C1 segment of cervical spinal cord (tissue), 14 donors: Measurements from ENCODE around the gene CHPF2.

Source experiments
- DNase-seq, 14 donors: peaks; one replicate each; lab custom pipeline; 2025; lab: John Stamatoyannopoulos, UW

Gene CHPF2

GRCh38 chr7:151260471-151260870 lies 28.2 kb downstream of the CHPF2 start:
- DNase-seq = no peak

- DNase-seq = no peak
These were observed 28.6 kb downstream of the CHPF2 start for GRCh38 chr7:151260883-151261282.

GRCh38 chr7:151261529-151261928 lies 29.2 kb downstream of the CHPF2 start:
- DNase-seq = no peak

- DNase-seq = no peak
These were observed 32.3 kb downstream of the CHPF2 start for GRCh38 chr7:151264615-151265014.

GRCh38 chr7:151265351-151265931 lies 33.2 kb downstream of the CHPF2 start:
- DNase-seq = no peak

GRCh38 chr7:151269511-151269910 lies 37.2 kb downstream of the CHPF2 start:
- DNase-seq = no peak

GRCh38 chr7:151271699-151272355 lies 39.5 kb downstream of the CHPF2 start:
- DNase-seq = peak in 2 of 14 donors; percentile 8 to 29

GRCh38 chr7:151272405-151272804 lies 40.1 kb downstream of the CHPF2 start:
- DNase-seq = peak in 1 of 14 donors; percentile 29

- DNase-seq = no peak
These were observed 40.6 kb downstream of the CHPF2 start for GRCh38 chr7:151272877-151273276.

GRCh38 chr7:151273651-151274390 lies 41.5 kb downstream of the CHPF2 start:
- no peak for DNase-seq

- DNase-seq = no peak
These were observed 42.1 kb downstream of the CHPF2 start for GRCh38 chr7:151274396-151274795.

- DNase-seq = no peak
These were observed 42.9 kb downstream of the CHPF2 start for GRCh38 chr7:151274936-151275812.

GRCh38 chr7:151275813-151276577 lies 43.7 kb downstream of the CHPF2 start:
- DNase-seq = peak in 3 of 14 donors; percentile 28 to 90 (median 47)

GRCh38 chr7:151276666-151277590 lies 44.6 kb downstream of the CHPF2 start:
- peak in 8 of 14 donors; percentile 24 to 82 (median 56) for DNase-seq

GRCh38 chr7:151277631-151278030 lies 45.3 kb downstream of the CHPF2 start:
- no peak for DNase-seq

GRCh38 chr7:151278949-151279348 lies 46.7 kb downstream of the CHPF2 start:
- no peak for DNase-seq

- no peak for DNase-seq
These were observed 47.6 kb downstream of the CHPF2 start for GRCh38 chr7:151279868-151280267.

GRCh38 chr7:151280388-151281019 lies 48.2 kb downstream of the CHPF2 start:
- DNase-seq = no peak

- DNase-seq = no peak
These were observed 49.4 kb downstream of the CHPF2 start for GRCh38 chr7:151281686-151282085.
